ENCODE results near the gene NKX3-2. TPM values are rescaled to one million over a fixed set of nuclear protein-coding genes. Genes with fewer than 3 reads are reported as not detected.

Gene NKX3-2
- total and polyA plus RNA-seq, 3 donors from 2014 or later, result 0.50 to 1.3 (median 0.57) TPM

DNA sequence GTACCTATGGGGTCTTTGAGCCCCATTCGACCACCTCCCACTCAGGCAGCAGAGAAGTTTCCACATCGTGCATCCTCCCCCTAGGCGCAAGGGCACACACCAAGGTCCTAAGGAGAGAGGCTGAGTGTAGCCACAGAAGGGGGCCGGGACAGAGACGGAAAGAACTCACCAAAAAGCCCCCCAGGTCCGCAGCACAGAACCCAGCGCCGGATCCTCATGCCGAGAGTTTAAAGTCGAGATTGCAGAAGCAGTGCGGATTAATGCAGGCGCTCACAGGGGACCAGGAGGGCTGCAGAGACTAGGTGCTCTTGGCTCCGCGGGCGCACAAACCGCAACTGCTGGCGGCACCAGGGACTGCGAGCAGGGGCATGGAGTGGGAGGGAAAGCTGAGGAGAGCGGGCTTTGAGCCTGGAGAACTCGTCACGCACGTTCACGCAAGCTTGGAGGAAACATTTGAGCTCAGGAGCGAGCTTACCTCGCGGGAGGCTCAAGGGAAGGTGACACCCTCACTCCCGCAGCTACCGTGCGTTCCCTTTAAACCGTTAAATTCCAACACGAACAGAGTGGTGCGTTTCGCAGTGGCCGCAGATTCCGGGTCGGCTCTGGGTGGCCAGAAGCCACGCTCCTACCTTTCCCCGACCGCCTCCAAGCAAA lies 8.5 kb downstream of the NKX3-2 start:
- WGBS, 2 donors, result 2 to 5% methylated on average over 12 to 39 of the region's 39 CpGs
- no peaks in the 10 kb centered on the region for H3K9me3 ChIP-seq
- DNase-seq, result no peak

DNA sequence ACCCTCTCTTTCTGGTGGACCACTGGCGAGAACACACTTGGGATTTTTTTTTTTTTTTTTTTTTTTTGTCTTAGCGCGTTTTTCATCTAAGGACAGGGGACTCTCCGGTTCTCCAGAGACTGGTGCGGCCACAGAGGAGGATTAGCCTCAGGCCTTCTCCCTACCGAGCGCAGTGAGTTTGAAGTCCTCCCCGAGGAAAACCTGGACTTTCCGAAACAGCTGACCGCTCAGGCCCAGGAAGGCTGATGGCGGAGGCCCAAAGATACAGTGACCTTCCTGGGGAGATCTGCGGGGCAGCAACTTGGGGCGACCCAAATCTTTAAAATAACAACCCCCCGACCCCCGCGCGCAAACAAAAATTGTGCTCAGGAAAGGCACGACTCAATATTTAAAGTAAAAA lies 9.2 kb downstream of the NKX3-2 start:
- TF ChIP-seq, protein P1, sequence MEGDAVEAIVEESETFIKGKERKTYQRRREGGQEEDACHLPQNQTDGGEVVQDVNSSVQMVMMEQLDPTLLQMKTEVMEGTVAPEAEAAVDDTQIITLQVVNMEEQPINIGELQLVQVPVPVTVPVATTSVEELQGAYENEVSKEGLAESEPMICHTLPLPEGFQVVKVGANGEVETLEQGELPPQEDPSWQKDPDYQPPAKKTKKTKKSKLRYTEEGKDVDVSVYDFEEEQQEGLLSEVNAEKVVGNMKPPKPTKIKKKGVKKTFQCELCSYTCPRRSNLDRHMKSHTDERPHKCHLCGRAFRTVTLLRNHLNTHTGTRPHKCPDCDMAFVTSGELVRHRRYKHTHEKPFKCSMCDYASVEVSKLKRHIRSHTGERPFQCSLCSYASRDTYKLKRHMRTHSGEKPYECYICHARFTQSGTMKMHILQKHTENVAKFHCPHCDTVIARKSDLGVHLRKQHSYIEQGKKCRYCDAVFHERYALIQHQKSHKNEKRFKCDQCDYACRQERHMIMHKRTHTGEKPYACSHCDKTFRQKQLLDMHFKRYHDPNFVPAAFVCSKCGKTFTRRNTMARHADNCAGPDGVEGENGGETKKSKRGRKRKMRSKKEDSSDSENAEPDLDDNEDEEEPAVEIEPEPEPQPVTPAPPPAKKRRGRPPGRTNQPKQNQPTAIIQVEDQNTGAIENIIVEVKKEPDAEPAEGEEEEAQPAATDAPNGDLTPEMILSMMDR (IDR thresholded peaks at IDR 0.05), result no peak
- TF ChIP-seq POLR2A (IDR thresholded peaks at IDR 0.05), result no peak
- H3K9me3 ChIP-seq, result no peaks in the 10 kb centered on the region
- H3K4me1 ChIP-seq, result no peaks in the 10 kb centered on the region
- 4 to 6% methylated on average over 18 of the region's 18 CpGs for WGBS, 2 donors
- no peak for DNase-seq
- no peak overlapping the region for H3K4me3 ChIP-seq
- H3K27me3 ChIP-seq, result peaks cover 6% of the 10 kb centered on the region
- no peak overlapping the region for H3K27ac ChIP-seq
- no peaks in the 10 kb centered on the region for H3K36me3 ChIP-seq (ENCODE audit: low read depth, missing control alignments)
- intact Hi-C loops (cut with DNase I; ENCODE audit: low total_unique reads), result no loop called here

More for the DNA sequence above, 8.5 kb downstream of the NKX3-2 start:
- Histone ChIP-seq H3K4me3 (no peak overlapping the region), H3K27ac (no peak overlapping the region), H3K36me3 (ENCODE audit: low read depth, missing control alignments) (no peaks in the 10 kb centered on the region), H3K4me1 (no peaks in the 10 kb centered on the region), H3K27me3 (peaks cover 6% of the 10 kb centered on the region)
- intact Hi-C loops (cut with DNase I; ENCODE audit: low total_unique reads), result no loop called here
- TF ChIP-seq, protein P1 (IDR thresholded peaks at IDR 0.05), result no peak
- TF ChIP-seq POLR2A (IDR thresholded peaks at IDR 0.05), result no peak

DNA sequence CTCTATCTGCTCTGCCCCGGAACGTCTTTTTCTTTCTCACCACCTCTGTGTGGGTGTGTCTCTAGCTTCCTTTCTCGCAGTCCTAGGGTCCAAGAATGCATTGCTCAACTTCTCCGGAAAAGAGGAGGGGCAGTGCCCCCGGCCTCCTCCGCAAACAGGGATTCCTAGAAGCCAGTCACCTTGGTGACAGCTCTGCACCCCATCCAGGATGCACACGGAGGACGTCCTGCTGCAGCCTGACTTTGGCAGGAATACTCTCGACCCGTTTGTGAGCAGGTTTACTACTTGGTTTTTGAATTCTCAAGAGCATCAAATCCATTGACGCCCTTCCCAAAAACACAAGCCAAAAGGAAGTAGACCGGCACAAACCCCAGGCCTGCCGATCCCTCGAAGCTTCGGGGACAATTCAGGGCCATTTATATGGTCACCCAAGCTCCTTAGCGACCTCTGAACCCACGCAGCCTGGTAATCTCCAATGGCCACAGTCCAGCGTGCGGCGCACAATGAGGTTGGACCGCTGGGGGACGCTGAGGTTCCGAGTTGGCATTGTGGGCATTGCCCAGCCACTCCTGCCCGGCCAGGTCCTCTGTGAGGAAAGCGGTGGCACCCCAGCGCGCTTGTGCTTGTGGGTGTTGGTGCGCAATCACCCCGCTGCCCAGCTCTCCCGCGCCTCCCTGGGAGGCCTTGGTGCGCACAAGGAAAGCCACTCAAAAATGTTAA lies 9.8 kb downstream of the NKX3-2 start:
- 3 to 4% methylated on average over 30 to 32 of the region's 32 CpGs for WGBS, 2 donors
- TF ChIP-seq, protein P1 (IDR thresholded peaks at IDR 0.05), result no peak
- no peak for TF ChIP-seq POLR2A (IDR thresholded peaks at IDR 0.05)
- no peaks in the 10 kb centered on the region for H3K9me3 ChIP-seq
- H3K27me3 ChIP-seq, result peaks cover 6% of the 10 kb centered on the region
- no peaks in the 10 kb centered on the region for H3K4me1 ChIP-seq
- H3K27ac ChIP-seq, result no peak overlapping the region
- intact Hi-C loops (cut with DNase I; ENCODE audit: low total_unique reads), result no loop called here
- H3K4me3 ChIP-seq, result no peak overlapping the region
- H3K36me3 ChIP-seq (ENCODE audit: low read depth, missing control alignments), result no peaks in the 10 kb centered on the region
- DNase-seq, result no peak

DNA sequence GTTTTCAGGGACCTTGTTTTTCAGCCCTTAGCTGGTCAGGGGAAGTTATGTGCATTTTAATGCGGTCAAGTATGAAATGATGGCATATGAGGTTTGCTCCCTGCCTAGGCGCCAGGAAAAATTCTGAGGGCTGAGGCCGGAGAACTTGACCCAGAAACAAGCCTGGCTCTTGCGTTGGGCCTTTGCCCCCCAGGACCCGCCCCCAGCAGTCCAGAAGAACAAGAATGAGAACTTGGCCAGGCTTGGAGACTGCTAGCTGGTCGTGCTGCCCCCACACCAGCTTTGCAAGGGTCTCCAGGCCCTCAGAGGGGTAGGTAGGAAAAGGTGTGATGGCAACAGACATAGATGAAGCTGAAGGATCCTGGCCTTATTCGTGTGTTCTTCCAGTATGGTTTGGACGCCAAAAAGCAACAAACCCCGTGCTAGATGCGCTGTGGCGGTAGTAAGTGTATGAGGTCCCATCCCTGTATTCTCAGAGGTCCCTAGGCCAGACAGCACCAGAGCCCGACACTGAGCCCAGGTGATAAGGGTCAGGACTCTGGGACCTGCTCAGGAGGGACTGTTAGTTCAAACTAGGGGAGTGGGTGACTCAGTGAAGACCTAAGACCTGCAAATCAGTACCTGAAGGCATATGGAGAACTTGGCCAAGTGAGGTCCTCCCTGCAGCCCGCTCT lies 10.5 kb downstream of the NKX3-2 start:
- WGBS, 2 donors, result 9 to 15% methylated on average over 10 to 13 of the region's 13 CpGs
- TF ChIP-seq, protein P1 (IDR thresholded peaks at IDR 0.05), result no peak
- no peak for TF ChIP-seq POLR2A (IDR thresholded peaks at IDR 0.05)
- intact Hi-C loops (cut with DNase I; ENCODE audit: low total_unique reads), result no loop called here
- H3K9me3 ChIP-seq, result no peaks in the 10 kb centered on the region
- no peak for DNase-seq
- H3K27ac ChIP-seq, result no peak overlapping the region
- H3K27me3 ChIP-seq, result peaks cover 3% of the 10 kb centered on the region
- H3K4me1 ChIP-seq, result no peaks in the 10 kb centered on the region
- H3K4me3 ChIP-seq, result no peak overlapping the region
- H3K36me3 ChIP-seq (ENCODE audit: low read depth, missing control alignments), result no peaks in the 10 kb centered on the region

Data from testis (tissue), 3 donors.